ENCODE results near the gene WFDC5. TPM values are rescaled to one million over a fixed set of nuclear protein-coding genes. Genes with fewer than 3 reads are reported as not detected.

The WFDC5 gene
- total and polyA plus RNA-seq, 4 donors = 0.11 to 0.57 TPM; not detected in 2

DNA sequence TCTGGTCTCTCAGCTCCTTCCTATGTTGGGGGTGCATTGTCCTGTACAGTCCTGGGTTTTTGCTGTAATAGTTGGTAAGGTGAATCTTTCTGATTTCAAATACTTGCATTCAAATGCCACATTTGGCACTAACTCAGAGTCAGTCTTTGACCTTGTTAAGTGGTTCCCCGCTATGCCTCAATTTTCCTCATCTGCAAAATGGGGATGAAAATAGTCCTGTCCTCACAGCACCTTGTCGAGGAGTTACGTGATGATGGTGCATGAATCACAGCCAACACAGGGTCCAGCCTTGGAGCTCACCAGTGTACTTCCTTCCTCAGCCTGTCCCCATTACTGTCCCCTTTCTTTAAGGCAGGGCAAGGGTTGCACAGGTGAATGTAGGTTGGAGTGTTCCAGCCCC lies 1.1 kb downstream of the WFDC5 start:
- no peak overlapping the region for H3K9ac ChIP-seq (ENCODE audit: insufficient read depth in 1 of 2, low read length in 2 of 2)
- TF ChIP-seq, protein P1, sequence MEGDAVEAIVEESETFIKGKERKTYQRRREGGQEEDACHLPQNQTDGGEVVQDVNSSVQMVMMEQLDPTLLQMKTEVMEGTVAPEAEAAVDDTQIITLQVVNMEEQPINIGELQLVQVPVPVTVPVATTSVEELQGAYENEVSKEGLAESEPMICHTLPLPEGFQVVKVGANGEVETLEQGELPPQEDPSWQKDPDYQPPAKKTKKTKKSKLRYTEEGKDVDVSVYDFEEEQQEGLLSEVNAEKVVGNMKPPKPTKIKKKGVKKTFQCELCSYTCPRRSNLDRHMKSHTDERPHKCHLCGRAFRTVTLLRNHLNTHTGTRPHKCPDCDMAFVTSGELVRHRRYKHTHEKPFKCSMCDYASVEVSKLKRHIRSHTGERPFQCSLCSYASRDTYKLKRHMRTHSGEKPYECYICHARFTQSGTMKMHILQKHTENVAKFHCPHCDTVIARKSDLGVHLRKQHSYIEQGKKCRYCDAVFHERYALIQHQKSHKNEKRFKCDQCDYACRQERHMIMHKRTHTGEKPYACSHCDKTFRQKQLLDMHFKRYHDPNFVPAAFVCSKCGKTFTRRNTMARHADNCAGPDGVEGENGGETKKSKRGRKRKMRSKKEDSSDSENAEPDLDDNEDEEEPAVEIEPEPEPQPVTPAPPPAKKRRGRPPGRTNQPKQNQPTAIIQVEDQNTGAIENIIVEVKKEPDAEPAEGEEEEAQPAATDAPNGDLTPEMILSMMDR (IDR thresholded peaks at IDR 0.05; ENCODE audit: control extremely low read depth, extremely low read depth) = no peak
- ATAC-seq (ENCODE audit: insufficient read depth, low FRiP score) = no peak
- no peaks in the 10 kb centered on the region for H3K36me3 ChIP-seq (ENCODE audit: control insufficient read depth in 4 of 4, insufficient read depth in 4 of 4, low read length in 4 of 4)
- H3K27ac ChIP-seq (ENCODE audit: low read depth in 1 of 2, low read length in 1 of 2) = no peak overlapping the region
- WGBS, 2 donors = 92 to 93% methylated on average over 3 of the region's 3 CpGs
- no peak overlapping the region for H3K4me3 ChIP-seq
- peaks cover 0 to 2% (median 0%) of the 10 kb centered on the region in 5 donors for H3K4me1 ChIP-seq (ENCODE audit: control insufficient read depth in 5 of 5, insufficient read depth in 5 of 5, low read length in 5 of 5)
- no peak for DNase-seq
- H3K9me3 ChIP-seq (ENCODE audit: control insufficient read depth in 4 of 4, insufficient read depth in 3 of 4, low read length in 3 of 4) = no peaks in the 10 kb centered on the region
- H3K27me3 ChIP-seq (ENCODE audit: control insufficient read depth in 3 of 3, insufficient read depth in 3 of 3, low read length in 2 of 3) = peaks cover 0 to 8% (median 0%) of the 10 kb centered on the region in 3 donors

DNA sequence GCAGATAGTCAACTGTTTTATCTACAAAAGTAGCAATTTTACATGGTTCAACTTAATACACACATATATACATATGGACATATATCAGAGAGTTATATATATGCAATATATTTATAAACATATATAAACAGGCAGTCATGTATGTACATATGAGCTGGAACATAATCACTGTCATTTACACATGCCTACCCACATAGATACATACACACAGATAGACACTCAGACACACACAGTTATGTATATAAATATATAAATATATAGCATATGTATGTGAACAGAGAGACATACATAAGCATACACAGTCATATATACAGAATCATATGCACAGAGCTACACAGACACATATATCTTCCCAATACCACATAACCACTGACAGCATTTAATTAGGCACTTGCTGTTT lies 2.2 kb downstream of the WFDC5 start:
- no peak overlapping the region for H3K9ac ChIP-seq (ENCODE audit: insufficient read depth in 1 of 2, low read length in 2 of 2)
- H3K27ac ChIP-seq (ENCODE audit: low read depth in 1 of 2, low read length in 1 of 2) = no peak overlapping the region
- DNase-seq = no peak
- no peak overlapping the region for H3K4me3 ChIP-seq
- H3K27me3 ChIP-seq (ENCODE audit: control insufficient read depth in 3 of 3, insufficient read depth in 3 of 3, low read length in 2 of 3) = peaks cover 0 to 8% (median 0%) of the 10 kb centered on the region in 3 donors
- H3K9me3 ChIP-seq (ENCODE audit: control insufficient read depth in 4 of 4, insufficient read depth in 3 of 4, low read length in 3 of 4) = no peaks in the 10 kb centered on the region
- H3K36me3 ChIP-seq (ENCODE audit: control insufficient read depth in 4 of 4, insufficient read depth in 4 of 4, low read length in 4 of 4) = no peaks in the 10 kb centered on the region
- H3K4me1 ChIP-seq (ENCODE audit: control insufficient read depth in 5 of 5, insufficient read depth in 5 of 5, low read length in 5 of 5) = peaks cover 0 to 2% (median 0%) of the 10 kb centered on the region in 5 donors
- ATAC-seq (ENCODE audit: insufficient read depth, low FRiP score) = no peak
- TF ChIP-seq, protein P1 (IDR thresholded peaks at IDR 0.05; ENCODE audit: control extremely low read depth, extremely low read depth) = no peak

DNA sequence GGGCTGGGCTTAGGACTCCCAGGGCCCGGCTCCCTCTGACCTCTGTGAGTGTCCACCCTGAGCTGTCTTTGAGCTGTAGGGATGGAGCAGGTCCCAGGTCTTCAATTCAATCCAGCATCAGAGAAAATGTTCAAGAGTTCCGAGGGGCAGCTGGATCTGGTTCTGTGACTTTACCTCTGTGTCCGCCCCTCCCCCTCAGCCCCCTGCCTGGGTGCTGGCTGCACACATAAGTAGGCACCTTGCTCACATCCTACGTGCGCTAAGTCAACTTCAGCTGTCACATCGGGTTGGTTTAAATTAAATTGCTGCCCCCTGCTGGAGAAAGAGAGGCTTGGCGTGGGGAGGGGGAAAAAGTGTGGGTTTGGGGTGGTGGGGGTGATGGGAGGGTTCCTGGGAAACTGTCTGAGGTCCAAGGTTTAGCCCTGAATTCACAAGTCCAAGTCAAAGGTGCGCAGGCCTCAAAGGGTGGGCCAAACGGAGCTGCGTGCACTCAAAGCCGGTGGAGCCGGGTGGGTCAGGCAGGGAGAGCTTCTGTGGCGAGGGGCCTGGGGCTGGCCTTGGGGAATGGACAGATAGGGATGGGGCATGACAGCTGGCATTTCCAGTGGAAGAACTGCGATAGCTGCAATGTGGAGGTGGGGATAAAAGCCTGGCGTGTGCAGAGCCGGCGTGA lies 3.0 kb downstream of the WFDC5 start:
- DNase-seq (no peak), ATAC-seq (ENCODE audit: insufficient read depth, low FRiP score) (no peak)
- Histone ChIP-seq H3K4me1 (ENCODE audit: control insufficient read depth in 5 of 5, insufficient read depth in 5 of 5, low read length in 5 of 5) (peaks cover 0 to 2% (median 0%) of the 10 kb centered on the region in 5 donors), H3K4me3 (no peak overlapping the region), H3K27me3 (ENCODE audit: control insufficient read depth in 3 of 3, insufficient read depth in 3 of 3, low read length in 2 of 3) (peaks cover 0 to 8% (median 0%) of the 10 kb centered on the region in 3 donors), H3K9me3 (ENCODE audit: control insufficient read depth in 4 of 4, insufficient read depth in 3 of 4, low read length in 3 of 4) (no peaks in the 10 kb centered on the region), H3K27ac (ENCODE audit: low read depth in 1 of 2, low read length in 1 of 2) (no peak overlapping the region), H3K9ac (ENCODE audit: insufficient read depth in 1 of 2, low read length in 2 of 2) (no peak overlapping the region), H3K36me3 (ENCODE audit: control insufficient read depth in 4 of 4, insufficient read depth in 4 of 4, low read length in 4 of 4) (no peaks in the 10 kb centered on the region)
- 55 to 56% methylated on average over 17 of the region's 17 CpGs for WGBS, 2 donors
- TF ChIP-seq, protein P1 (IDR thresholded peaks at IDR 0.05; ENCODE audit: control extremely low read depth, extremely low read depth) = no peak

DNA sequence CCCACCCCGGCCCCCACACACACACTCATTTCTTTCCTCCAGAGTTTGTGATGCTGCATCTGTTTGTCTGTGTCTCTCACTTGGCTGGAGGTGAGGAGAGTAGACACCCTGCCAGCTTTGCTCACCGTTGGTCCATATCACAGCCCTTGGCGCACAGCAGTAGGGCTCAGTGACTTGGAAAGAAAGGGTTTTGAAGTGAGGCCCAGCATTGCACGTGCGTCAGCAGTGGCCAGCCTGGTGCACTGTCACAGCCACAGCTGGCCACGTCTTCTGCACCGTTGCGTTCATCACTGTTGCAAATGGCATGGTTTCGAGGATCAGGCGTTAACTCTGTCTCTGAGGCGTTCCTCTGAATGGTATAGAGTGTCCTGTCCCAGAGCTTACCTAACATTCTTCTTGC lies 3.7 kb downstream of the WFDC5 start:
- TF ChIP-seq, protein P1 (IDR thresholded peaks at IDR 0.05; ENCODE audit: control extremely low read depth, extremely low read depth) = no peak
- Histone ChIP-seq H3K9me3 (ENCODE audit: control insufficient read depth in 4 of 4, insufficient read depth in 3 of 4, low read length in 3 of 4) (no peaks in the 10 kb centered on the region), H3K9ac (ENCODE audit: insufficient read depth in 1 of 2, low read length in 2 of 2) (no peak overlapping the region), H3K4me3 (no peak overlapping the region), H3K4me1 (ENCODE audit: control insufficient read depth in 5 of 5, insufficient read depth in 5 of 5, low read length in 5 of 5) (peaks cover 0 to 2% (median 0%) of the 10 kb centered on the region in 5 donors), H3K27me3 (ENCODE audit: control insufficient read depth in 3 of 3, insufficient read depth in 3 of 3, low read length in 2 of 3) (peaks cover 0 to 8% (median 0%) of the 10 kb centered on the region in 3 donors), H3K36me3 (ENCODE audit: control insufficient read depth in 4 of 4, insufficient read depth in 4 of 4, low read length in 4 of 4) (no peaks in the 10 kb centered on the region), H3K27ac (ENCODE audit: low read depth in 1 of 2, low read length in 1 of 2) (no peak overlapping the region)
- DNase-seq = no peak
- ATAC-seq (ENCODE audit: insufficient read depth, low FRiP score) = no peak
- 81 to 82% methylated on average over 11 of the region's 11 CpGs for WGBS, 2 donors
